Neural crest cell (in vitro differentiated cells): ENCODE results near the gene SH3D21. TPM values are rescaled to one million over a fixed set of nuclear protein-coding genes. Genes with fewer than 3 reads are reported as not detected.
A peak's percentile ranks its signal among the peaks of the same experiment; 100 is the strongest.

Source experiments
- DNase-seq: peaks from one replicate; pipeline ENCODE4 v3.0.0; 2021; ENCODE audit warnings: low read depth, mixed read lengths, low spot score
- H3K27ac Mint-ChIP-seq: one replicate; pipeline ENCODE4 v1.8.0; 2021; ENCODE audit warnings: mild to moderate bottlenecking, mixed read lengths; ENCODE audit not compliant: unreplicated experiment
- H3K27me3 Mint-ChIP-seq: 2 replicates; pipeline ENCODE4 v1.8.0; 2021; ENCODE audit warnings: low read depth, mild to moderate bottlenecking, mixed read lengths
- H3K36me3 Mint-ChIP-seq: 2 replicates; pipeline ENCODE4 v1.8.0; 2021; ENCODE audit warnings: low read depth, mild to moderate bottlenecking, mixed read lengths
- H3K4me1 Mint-ChIP-seq: 2 replicates; pipeline ENCODE4 v1.8.0; 2021; ENCODE audit warnings: mixed read lengths
- H3K4me3 Mint-ChIP-seq: one replicate; pipeline ENCODE4 v1.8.0; 2021; ENCODE audit warnings: mild to moderate bottlenecking, mixed read lengths
- H3K9me3 Mint-ChIP-seq: 2 replicates; pipeline ENCODE4 v1.8.0; 2021; ENCODE audit warnings: mixed read lengths
- total RNA-seq: library from RNA; stranded (reverse); gene quantifications from 2 replicates; pipeline ENCODE4 v1.2.1, GENCODE V29; 2021
- TF ChIP-seq, protein P1 (sequence below): fragments of 200-600 bp; sonication (generic); conservative IDR thresholded peaks from 2 replicates; pipeline ENCODE4 v1.5.0; 2021; ENCODE audit warnings: antibody characterized with exemption, mild to moderate bottlenecking

The SH3D21 gene
- total RNA-seq, 1 donor from 2014 or later = 5.4 TPM

DNA sequence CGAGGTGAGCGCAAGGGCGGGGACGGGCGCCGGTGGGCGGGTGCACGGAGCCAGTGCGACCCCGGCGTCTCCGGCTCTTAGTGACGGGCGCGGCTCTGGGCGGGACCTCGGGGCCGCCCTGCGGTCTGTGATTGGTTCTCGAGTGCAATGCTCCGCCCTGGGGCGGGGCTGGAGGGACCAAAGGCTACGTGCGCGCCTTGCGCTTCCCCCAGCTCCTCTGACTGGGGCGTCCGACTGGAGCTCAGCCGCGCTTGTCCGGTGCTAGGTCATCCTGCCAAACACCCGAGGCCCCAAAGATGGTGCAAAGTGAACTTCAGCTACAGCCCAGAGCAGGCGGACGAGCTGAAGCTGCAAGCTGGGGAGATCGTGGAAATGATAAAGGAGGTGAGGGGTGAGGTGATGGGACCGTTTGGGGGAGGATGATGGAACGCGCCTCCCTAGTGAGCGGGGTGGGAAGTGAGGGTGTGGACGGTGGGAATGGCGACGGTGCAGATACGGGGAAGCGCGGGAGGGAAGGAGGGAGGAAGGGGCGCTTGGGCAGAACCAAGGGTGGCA, 811 bp downstream of the SH3D21 start:
- Mint-ChIP-seq H3K27me3 (peaks cover 3% of the 10 kb centered on the region), H3K9me3 (no peaks in the 10 kb centered on the region), H3K4me1 (peaks cover 19% of the 10 kb centered on the region), H3K36me3 (peaks cover 13% of the 10 kb centered on the region), H3K4me3 (peak overlapping the region; percentile 94), H3K27ac (no peak overlapping the region)
- peak; percentile 93 for DNase-seq
- TF ChIP-seq, protein P1, sequence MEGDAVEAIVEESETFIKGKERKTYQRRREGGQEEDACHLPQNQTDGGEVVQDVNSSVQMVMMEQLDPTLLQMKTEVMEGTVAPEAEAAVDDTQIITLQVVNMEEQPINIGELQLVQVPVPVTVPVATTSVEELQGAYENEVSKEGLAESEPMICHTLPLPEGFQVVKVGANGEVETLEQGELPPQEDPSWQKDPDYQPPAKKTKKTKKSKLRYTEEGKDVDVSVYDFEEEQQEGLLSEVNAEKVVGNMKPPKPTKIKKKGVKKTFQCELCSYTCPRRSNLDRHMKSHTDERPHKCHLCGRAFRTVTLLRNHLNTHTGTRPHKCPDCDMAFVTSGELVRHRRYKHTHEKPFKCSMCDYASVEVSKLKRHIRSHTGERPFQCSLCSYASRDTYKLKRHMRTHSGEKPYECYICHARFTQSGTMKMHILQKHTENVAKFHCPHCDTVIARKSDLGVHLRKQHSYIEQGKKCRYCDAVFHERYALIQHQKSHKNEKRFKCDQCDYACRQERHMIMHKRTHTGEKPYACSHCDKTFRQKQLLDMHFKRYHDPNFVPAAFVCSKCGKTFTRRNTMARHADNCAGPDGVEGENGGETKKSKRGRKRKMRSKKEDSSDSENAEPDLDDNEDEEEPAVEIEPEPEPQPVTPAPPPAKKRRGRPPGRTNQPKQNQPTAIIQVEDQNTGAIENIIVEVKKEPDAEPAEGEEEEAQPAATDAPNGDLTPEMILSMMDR = no peak

DNA sequence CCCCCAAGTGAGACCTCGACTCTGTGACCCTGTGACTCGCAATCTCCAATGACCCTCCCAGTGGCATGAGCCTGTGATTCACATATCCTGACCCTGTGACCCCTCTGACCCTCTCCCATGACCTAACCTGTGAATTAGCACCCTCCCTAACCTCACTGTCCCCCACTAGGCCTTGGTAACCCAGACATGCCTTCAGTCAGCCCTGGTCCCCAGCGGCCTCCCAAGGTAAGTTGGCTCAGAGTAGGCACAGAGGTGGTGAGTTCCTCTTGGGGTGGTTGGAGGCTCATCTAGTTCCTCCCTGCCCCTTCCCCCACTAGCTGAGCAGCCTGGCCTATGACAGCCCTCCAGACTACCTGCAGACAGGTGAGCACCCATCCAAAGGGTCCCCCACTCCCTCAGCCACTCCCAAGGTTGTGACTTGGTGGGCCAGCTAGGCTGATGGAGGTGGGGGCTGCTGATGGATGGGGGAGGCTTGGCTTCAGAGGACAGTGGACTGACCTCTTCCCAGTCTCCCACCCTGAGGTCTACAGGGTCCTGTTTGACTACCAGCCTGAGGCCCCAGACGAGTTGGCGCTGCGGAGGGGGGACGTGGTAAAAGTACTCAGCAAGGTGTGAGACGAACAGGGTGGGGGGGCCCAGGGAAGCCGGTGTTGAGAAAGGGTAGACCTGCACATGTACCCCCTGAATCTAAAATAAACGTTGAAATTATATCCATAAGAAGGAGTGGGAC, 1.6 kb downstream of the SH3D21 start:
- no peak overlapping the region for H3K27ac Mint-ChIP-seq
- H3K4me1 Mint-ChIP-seq = peaks cover 19% of the 10 kb centered on the region
- H3K27me3 Mint-ChIP-seq = peaks cover 3% of the 10 kb centered on the region
- H3K9me3 Mint-ChIP-seq = no peaks in the 10 kb centered on the region
- H3K36me3 Mint-ChIP-seq = peaks cover 10% of the 10 kb centered on the region
- peak overlapping the region; percentile 94 for H3K4me3 Mint-ChIP-seq
- no peak for DNase-seq
- TF ChIP-seq, protein P1 = no peak

DNA sequence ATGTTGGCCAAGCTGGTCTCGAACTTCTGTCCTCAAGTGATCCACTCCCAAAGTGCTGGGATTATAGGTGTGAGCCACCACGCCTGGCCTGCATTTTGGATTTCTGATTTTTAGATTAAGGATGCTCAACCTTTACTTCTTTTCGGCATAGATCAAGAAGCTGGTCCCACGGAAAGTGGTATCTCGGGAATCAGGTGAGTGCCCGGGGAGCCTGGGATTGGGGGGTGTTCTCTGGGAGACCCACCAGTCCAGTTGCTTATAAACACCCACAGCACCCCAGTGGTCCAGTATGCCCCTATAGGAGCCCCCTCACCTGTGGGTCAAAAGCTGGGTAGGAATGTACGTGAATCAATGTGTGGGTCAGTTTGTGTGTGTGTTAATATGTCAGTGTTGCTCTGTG, 3.2 kb downstream of the SH3D21 start:
- peaks cover 3% of the 10 kb centered on the region for H3K27me3 Mint-ChIP-seq
- H3K27ac Mint-ChIP-seq = no peak overlapping the region
- DNase-seq = no peak

DNA sequence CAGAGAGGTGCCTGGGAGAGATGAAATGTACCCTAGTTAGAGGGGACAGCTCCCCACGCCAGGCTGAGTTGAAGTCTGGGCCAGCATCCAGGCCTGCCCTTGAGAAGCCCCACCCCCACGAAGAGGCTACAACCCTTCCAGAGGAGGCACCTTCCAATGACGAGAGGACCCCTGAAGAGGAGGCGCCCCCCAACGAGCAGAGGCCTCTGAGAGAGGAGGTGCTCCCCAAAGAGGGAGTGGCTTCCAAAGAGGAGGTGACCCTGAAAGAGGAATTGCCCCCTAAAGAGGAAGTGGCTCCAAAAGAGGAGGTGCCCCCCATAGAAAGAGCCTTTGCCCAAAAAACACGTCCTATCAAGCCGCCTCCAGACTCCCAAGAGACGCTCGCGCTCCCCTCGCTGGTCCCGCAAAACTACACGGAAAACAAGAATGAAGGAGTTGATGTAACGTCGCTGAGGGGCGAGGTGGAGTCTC, 14.2 kb downstream of the SH3D21 start:
- H3K4me3 Mint-ChIP-seq = peak overlapping the region; percentile 81
- H3K9me3 Mint-ChIP-seq = no peaks in the 10 kb centered on the region
- H3K27ac Mint-ChIP-seq = no peak overlapping the region
- H3K27me3 Mint-ChIP-seq = peaks cover 10% of the 10 kb centered on the region
- H3K36me3 Mint-ChIP-seq = peaks cover 3% of the 10 kb centered on the region
- no peak for DNase-seq
- TF ChIP-seq, protein P1 = no peak
- peaks cover 22% of the 10 kb centered on the region for H3K4me1 Mint-ChIP-seq

More for the DNA sequence above, 3.2 kb downstream of the SH3D21 start:
- peaks cover 5% of the 10 kb centered on the region for H3K36me3 Mint-ChIP-seq
- no peaks in the 10 kb centered on the region for H3K9me3 Mint-ChIP-seq
- TF ChIP-seq, protein P1 = no peak
- peaks cover 10% of the 10 kb centered on the region for H3K4me1 Mint-ChIP-seq
- H3K4me3 Mint-ChIP-seq = peak overlapping the region; percentile 47

DNA sequence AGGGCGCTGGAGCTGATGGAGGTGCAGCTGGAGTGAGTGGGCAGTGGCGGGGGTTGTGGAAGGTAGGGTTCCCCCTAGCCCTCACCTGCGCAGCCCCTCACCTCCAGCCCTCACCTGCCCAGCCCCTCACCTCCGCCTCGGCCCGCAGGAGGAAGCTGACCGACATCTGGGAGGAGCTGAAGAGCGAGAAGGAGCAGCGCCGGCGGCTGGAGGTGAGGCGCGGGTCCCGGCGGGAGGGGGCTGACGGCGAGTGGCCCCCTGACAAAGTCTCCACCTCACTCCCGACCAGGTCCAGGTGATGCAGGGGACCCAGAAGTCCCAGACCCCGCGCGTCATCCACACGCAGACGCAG, 14.6 kb downstream of the SH3D21 start:
- DNase-seq = no peak
- H3K9me3 Mint-ChIP-seq = no peaks in the 10 kb centered on the region
- H3K27ac Mint-ChIP-seq = no peak overlapping the region
- TF ChIP-seq, protein P1 = no peak
- peaks cover 10% of the 10 kb centered on the region for H3K27me3 Mint-ChIP-seq
- H3K4me3 Mint-ChIP-seq = peak overlapping the region; percentile 81
- H3K4me1 Mint-ChIP-seq = peaks cover 22% of the 10 kb centered on the region
- peaks cover 3% of the 10 kb centered on the region for H3K36me3 Mint-ChIP-seq
